WTC11 (cell line): ENCODE data around the gene KCND3. TPM values are rescaled to one million over a fixed set of nuclear protein-coding genes. Genes with fewer than 3 reads are reported as not detected.

ENCODE experiments used
- ATAC-seq: fragments of 200-7000 bp; cut with Tn5 transposase; 2 replicates; pipeline ENCODE4 v1.10.0; 2021; ENCODE audit warnings: mild to moderate bottlenecking, moderate library complexity
- CTCF ChIA-PET: fragments of 300-600 bp; sonication (Branson Sonifier 250); formaldehyde crosslinking; loops from one replicate; lab custom pipeline; 2021; ENCODE audit warnings: antibody characterized with exemption; lab: Charles Lee
- POLR2A ChIA-PET: fragments of 350-600 bp; sonication (Branson Sonifier 250); formaldehyde crosslinking; loops from one replicate; lab custom pipeline; 2021; ENCODE audit warnings: antibody characterized with exemption; lab: Charles Lee
- DNase-seq: peaks from one replicate; pipeline ENCODE4 v3.0.0; 2021; ENCODE audit warnings: low spot score
- H3K27ac Mint-ChIP-seq: 2 replicates; pipeline ENCODE4 v1.8.0; 2021; ENCODE audit warnings: mixed read lengths
- H3K27me3 Mint-ChIP-seq: 2 replicates; pipeline ENCODE4 v1.8.0; 2021; ENCODE audit warnings: low read depth, mild to moderate bottlenecking, moderate library complexity, mixed read lengths
- H3K36me3 Mint-ChIP-seq: 2 replicates; pipeline ENCODE4 v1.8.0; 2021; ENCODE audit warnings: mixed read lengths
- H3K4me1 Mint-ChIP-seq: 2 replicates; pipeline ENCODE4 v1.8.0; 2022; ENCODE audit warnings: mixed read lengths
- H3K4me3 Mint-ChIP-seq: 2 replicates; pipeline ENCODE4 v1.8.0; 2021; ENCODE audit warnings: mild to moderate bottlenecking, moderate library complexity, mixed read lengths
- H3K9me3 Mint-ChIP-seq: 2 replicates; pipeline ENCODE4 v1.8.0; 2021; ENCODE audit warnings: mixed read lengths
- ATF1 ChIP-seq: sonication (generic); formaldehyde crosslinking; IDR thresholded peaks from 2 replicates; pipeline ENCODE4 v1.8.1; 2023; ENCODE audit warnings: mild to moderate bottlenecking, moderate library complexity, missing genetic modification reagents
- ATF6 ChIP-seq: sonication (generic); formaldehyde crosslinking; IDR thresholded peaks from 2 replicates; pipeline ENCODE4 v1.8.1; 2023; ENCODE audit warnings: mild to moderate bottlenecking, missing genetic modification reagents
- CREB1 ChIP-seq: sonication (generic); formaldehyde crosslinking; IDR thresholded peaks from 2 replicates; pipeline ENCODE4 v1.8.0; 2023; ENCODE audit warnings: mild to moderate bottlenecking, missing genetic modification reagents
- ELF4 ChIP-seq: sonication (generic); formaldehyde crosslinking; IDR thresholded peaks from 2 replicates; pipeline ENCODE4 v1.8.1; 2022; ENCODE audit warnings: low read depth, mild to moderate bottlenecking, moderate library complexity, missing genetic modification reagents
- ERG ChIP-seq: fragments of 250-450 bp; sonication (Bioruptor Pico); IDR thresholded peaks from 2 replicates; pipeline ENCODE4 v1.8.0; 2021; ENCODE audit warnings: mild to moderate bottlenecking
- ESRRA ChIP-seq: sonication (generic); formaldehyde crosslinking; IDR thresholded peaks from 2 replicates; pipeline ENCODE4 v1.8.1; 2022; ENCODE audit warnings: mild to moderate bottlenecking, missing genetic modification reagents, borderline replicate concordance
- ETV6 ChIP-seq: sonication (generic); formaldehyde crosslinking; IDR thresholded peaks from 2 replicates; pipeline ENCODE4 v1.8.1; 2022; ENCODE audit warnings: mild to moderate bottlenecking, missing genetic modification reagents
- GABPB1 ChIP-seq: sonication (generic); formaldehyde crosslinking; IDR thresholded peaks from 2 replicates; pipeline ENCODE4 v1.8.1; 2023; ENCODE audit warnings: mild to moderate bottlenecking, missing genetic modification reagents
- HMGA2 ChIP-seq: fragments of 250-450 bp; sonication (Bioruptor Pico); IDR thresholded peaks from 2 replicates; pipeline ENCODE4 v1.4.0; 2021; ENCODE audit warnings: mild to moderate bottlenecking, moderate library complexity
- HMGXB4 ChIP-seq: sonication (generic); formaldehyde crosslinking; IDR thresholded peaks from 2 replicates; pipeline ENCODE4 v1.8.1; 2023; ENCODE audit warnings: mild to moderate bottlenecking, moderate library complexity, missing genetic modification reagents
- JAZF1 ChIP-seq: fragments of 250-450 bp; sonication (Bioruptor Pico); IDR thresholded peaks from 2 replicates; pipeline ENCODE4 v1.9.0; 2021; ENCODE audit warnings: moderate library complexity, mild to moderate bottlenecking, inconsistent platforms
- KAT7 ChIP-seq: sonication (generic); formaldehyde crosslinking; IDR thresholded peaks from 2 replicates; pipeline ENCODE4 v1.8.1; 2023; ENCODE audit warnings: missing genetic modification reagents, mild to moderate bottlenecking, borderline replicate concordance
- MAX ChIP-seq: sonication (generic); formaldehyde crosslinking; IDR thresholded peaks from 2 replicates; pipeline ENCODE4 v1.8.0; 2022; ENCODE audit warnings: mild to moderate bottlenecking, missing genetic modification reagents
- NFATC4 ChIP-seq: fragments of 250-450 bp; sonication (Bioruptor Pico); IDR thresholded peaks from 2 replicates; pipeline ENCODE4 v1.9.0; 2021; ENCODE audit warnings: mild to moderate bottlenecking
- NFE2L1 ChIP-seq: sonication (generic); formaldehyde crosslinking; IDR thresholded peaks from 2 replicates; pipeline ENCODE4 v1.8.1; 2023; ENCODE audit warnings: missing genetic modification reagents
- NR3C1 ChIP-seq: sonication (generic); formaldehyde crosslinking; conservative IDR thresholded peaks from 2 replicates; pipeline ENCODE4 v1.8.1; 2023; ENCODE audit warnings: low read depth, mild to moderate bottlenecking, missing genetic modification reagents
- SMAD3 ChIP-seq: sonication (generic); formaldehyde crosslinking; IDR thresholded peaks from 2 replicates; pipeline ENCODE4 v1.8.0; 2022; ENCODE audit warnings: missing genetic modification reagents, mild to moderate bottlenecking, borderline replicate concordance
- SP1 ChIP-seq: sonication (generic); formaldehyde crosslinking; conservative IDR thresholded peaks from 2 replicates; pipeline ENCODE4 v1.8.1; 2022; ENCODE audit warnings: missing genetic modification reagents
- TEAD4 ChIP-seq: sonication (generic); formaldehyde crosslinking; IDR thresholded peaks from 2 replicates; pipeline ENCODE4 v1.8.0; 2022; ENCODE audit warnings: mild to moderate bottlenecking, missing genetic modification reagents
- USF2 ChIP-seq: sonication (generic); formaldehyde crosslinking; IDR thresholded peaks from 2 replicates; pipeline ENCODE4 v1.8.1; 2023; ENCODE audit warnings: mild to moderate bottlenecking, missing genetic modification reagents, moderate library complexity
- ZNF416 ChIP-seq: fragments of 250-450 bp; sonication (Bioruptor Pico); IDR thresholded peaks from 2 replicates; pipeline ENCODE4 v1.9.0; 2021; ENCODE audit warnings: mild to moderate bottlenecking, inconsistent platforms
- total RNA-seq: library from RNA; stranded (reverse); gene quantifications from 3 replicates; pipeline ENCODE4 v1.2.3, GENCODE V29; 2021
- TF ChIP-seq, protein P1 (sequence below): fragments of 250-450 bp; sonication (Bioruptor Pico); IDR thresholded peaks from 2 replicates; pipeline ENCODE4 v1.9.0; 2021; ENCODE audit warnings: mild to moderate bottlenecking
- TF ChIP-seq, protein P2 (sequence below): fragments of 250-450 bp; sonication (Bioruptor Pico); IDR thresholded peaks from 2 replicates; pipeline ENCODE4 v2.1.2; 2022; ENCODE audit warnings: mild to moderate bottlenecking, moderate library complexity
- TF ChIP-seq, protein P3 (sequence below): sonication (generic); formaldehyde crosslinking; IDR thresholded peaks from 2 replicates; pipeline ENCODE4 v1.8.1; 2023; ENCODE audit warnings: mild to moderate bottlenecking, missing genetic modification reagents

The KCND3 gene
- total RNA-seq, 1 experiment from 2014 or later = 0.35 TPM

GRCh38 chr1:111834956-111835355, 154.5 kb downstream of the KCND3 start:
- Mint-ChIP-seq H3K27me3 (no peaks in the 10 kb centered on the region), H3K4me3 (no peak overlapping the region), H3K36me3 (no peaks in the 10 kb centered on the region), H3K27ac (no peak overlapping the region), H3K4me1 (peaks cover 2% of the 10 kb centered on the region; the same call in 1 of the 2 replicates), H3K9me3 (no peaks in the 10 kb centered on the region)
- ATAC-seq (no peak), DNase-seq (no peak)
- POLR2A ChIA-PET = no interaction called here
- no peak for TF ChIP-seq NFE2L1 (CRISPR knock-in tag)
- TF ChIP-seq HMGXB4 (CRISPR knock-in tag) = no peak
- no peak for TF ChIP-seq NR3C1 (CRISPR knock-in tag)
- TF ChIP-seq ERG = no peak
- TF ChIP-seq, protein P1, sequence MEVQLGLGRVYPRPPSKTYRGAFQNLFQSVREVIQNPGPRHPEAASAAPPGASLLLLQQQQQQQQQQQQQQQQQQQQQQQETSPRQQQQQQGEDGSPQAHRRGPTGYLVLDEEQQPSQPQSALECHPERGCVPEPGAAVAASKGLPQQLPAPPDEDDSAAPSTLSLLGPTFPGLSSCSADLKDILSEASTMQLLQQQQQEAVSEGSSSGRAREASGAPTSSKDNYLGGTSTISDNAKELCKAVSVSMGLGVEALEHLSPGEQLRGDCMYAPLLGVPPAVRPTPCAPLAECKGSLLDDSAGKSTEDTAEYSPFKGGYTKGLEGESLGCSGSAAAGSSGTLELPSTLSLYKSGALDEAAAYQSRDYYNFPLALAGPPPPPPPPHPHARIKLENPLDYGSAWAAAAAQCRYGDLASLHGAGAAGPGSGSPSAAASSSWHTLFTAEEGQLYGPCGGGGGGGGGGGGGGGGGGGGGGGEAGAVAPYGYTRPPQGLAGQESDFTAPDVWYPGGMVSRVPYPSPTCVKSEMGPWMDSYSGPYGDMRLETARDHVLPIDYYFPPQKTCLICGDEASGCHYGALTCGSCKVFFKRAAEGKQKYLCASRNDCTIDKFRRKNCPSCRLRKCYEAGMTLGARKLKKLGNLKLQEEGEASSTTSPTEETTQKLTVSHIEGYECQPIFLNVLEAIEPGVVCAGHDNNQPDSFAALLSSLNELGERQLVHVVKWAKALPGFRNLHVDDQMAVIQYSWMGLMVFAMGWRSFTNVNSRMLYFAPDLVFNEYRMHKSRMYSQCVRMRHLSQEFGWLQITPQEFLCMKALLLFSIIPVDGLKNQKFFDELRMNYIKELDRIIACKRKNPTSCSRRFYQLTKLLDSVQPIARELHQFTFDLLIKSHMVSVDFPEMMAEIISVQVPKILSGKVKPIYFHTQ = no peak
- TF ChIP-seq, protein P2, sequence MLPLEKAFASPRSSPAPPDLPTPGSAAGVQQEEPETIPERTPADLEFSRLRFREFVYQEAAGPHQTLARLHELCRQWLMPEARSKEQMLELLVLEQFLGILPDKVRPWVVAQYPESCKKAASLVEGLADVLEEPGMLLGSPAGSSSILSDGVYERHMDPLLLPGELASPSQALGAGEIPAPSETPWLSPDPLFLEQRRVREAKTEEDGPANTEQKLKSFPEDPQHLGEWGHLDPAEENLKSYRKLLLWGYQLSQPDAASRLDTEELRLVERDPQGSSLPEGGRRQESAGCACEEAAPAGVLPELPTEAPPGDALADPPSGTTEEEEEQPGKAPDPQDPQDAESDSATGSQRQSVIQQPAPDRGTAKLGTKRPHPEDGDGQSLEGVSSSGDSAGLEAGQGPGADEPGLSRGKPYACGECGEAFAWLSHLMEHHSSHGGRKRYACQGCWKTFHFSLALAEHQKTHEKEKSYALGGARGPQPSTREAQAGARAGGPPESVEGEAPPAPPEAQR = no peak
- TF ChIP-seq MAX = no peak
- no peak for TF ChIP-seq ATF6 (CRISPR knock-in tag)
- TF ChIP-seq ELF4 (CRISPR knock-in tag) = no peak
- TF ChIP-seq TEAD4 (CRISPR knock-in tag) = no peak
- TF ChIP-seq HMGA2 (CRISPR knock-in tag) = no peak
- CTCF ChIA-PET = no interaction called here

GRCh38 chr1:111833334-111833733, 156.1 kb downstream of the KCND3 start:
- ChIA-PET CTCF (no interaction called here), POLR2A (no interaction called here)
- ATAC-seq (0 out of 2 replicates have a peak, but pooled peaks have one; percentile 18), DNase-seq (no peak)
- Mint-ChIP-seq H3K27me3 (no peaks in the 10 kb centered on the region; the same call in 1 of the 2 replicates), H3K27ac (no peak overlapping the region), H3K9me3 (no peaks in the 10 kb centered on the region), H3K4me3 (no peak overlapping the region), H3K4me1 (peaks cover 2% of the 10 kb centered on the region; the same call in 1 of the 2 replicates), H3K36me3 (no peaks in the 10 kb centered on the region)
- TF ChIP-seq GABPB1 (CRISPR knock-in tag) (no peak), ESRRA (CRISPR knock-in tag) (no peak), JAZF1 (CRISPR knock-in tag) (no peak), USF2 (CRISPR knock-in tag) (no peak), ETV6 (no peak), SP1 (CRISPR knock-in tag) (no peak), SMAD3 (no peak), ATF1 (CRISPR knock-in tag) (no peak), KAT7 (no peak), CREB1 (CRISPR knock-in tag) (no peak), MAX (no peak), ZNF416 (CRISPR knock-in tag) (no peak), NFATC4 (CRISPR knock-in tag) (no peak)
- TF ChIP-seq, protein P3, sequence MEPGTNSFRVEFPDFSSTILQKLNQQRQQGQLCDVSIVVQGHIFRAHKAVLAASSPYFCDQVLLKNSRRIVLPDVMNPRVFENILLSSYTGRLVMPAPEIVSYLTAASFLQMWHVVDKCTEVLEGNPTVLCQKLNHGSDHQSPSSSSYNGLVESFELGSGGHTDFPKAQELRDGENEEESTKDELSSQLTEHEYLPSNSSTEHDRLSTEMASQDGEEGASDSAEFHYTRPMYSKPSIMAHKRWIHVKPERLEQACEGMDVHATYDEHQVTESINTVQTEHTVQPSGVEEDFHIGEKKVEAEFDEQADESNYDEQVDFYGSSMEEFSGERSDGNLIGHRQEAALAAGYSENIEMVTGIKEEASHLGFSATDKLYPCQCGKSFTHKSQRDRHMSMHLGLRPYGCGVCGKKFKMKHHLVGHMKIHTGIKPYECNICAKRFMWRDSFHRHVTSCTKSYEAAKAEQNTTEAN (CRISPR knock-in tag) = no peak
